Cardiac septum (tissue), 1 donor: ENCODE results near the gene CANT1. TPM values are rescaled to one million over a fixed set of nuclear protein-coding genes. Genes with fewer than 3 reads are reported as not detected.

Experiments used
- DNase-seq: peaks from one replicate; pipeline ENCODE4 v3.0.0-alpha.2; 2020; ENCODE audit warnings: low spot score
- intact Hi-C: fragments of 100-400 bp; cut with DNase I; formaldehyde crosslinking; loops from one replicate; pipeline ENCODE4 v1.14.0; 2022
- total RNA-seq: library from RNA; stranded (reverse); fragmentation: NEBNext Ultra II Directional; extraction: Animal tissue kit (Norgen Biotek cat#: 25700); gene quantifications from one replicate; pipeline ENCODE4 v1.2.1, GENCODE V29; 2021
- donor health status: DM: no; HTN: no; CAD: no.

The CANT1 gene
- total RNA-seq, 1 donor from 2014 or later, result 25.2 TPM

DNA sequence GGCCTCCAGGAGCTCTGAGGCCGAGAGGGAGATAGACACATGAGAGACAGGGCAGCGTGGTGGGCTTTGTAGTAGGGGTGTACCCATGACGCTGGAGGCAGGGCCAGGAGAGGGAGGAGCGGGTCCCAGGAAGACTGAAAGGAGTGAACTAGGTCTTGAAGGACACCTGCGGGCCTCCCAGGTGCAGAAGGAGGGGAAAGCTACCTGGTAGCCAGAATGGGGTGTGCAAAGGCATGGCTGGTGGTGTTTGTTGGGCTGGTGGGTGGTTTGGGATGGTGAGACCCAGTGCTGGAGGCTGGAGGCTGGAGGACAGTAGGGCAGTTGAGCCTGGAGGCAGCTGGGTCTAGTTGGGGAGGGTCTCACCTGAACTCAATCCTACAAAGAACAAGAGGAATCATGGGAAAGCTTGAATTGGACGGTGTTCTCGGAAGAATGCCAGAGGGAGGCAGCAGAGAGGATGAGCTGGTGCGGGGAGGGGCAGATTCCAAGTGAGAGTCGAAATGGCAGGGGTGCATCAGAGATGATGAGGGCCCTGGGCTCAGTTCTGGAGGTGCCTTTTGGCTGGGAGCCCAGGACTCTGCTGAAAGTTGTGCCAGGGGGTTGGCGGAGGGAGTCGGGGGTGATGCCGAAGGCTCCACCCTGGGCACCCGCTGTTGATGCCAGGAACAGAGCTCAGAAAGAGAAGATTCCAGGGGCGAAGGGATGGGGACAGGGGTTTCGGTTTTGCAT is 35.6 kb upstream of the CANT1 start:
- intact Hi-C loops, result loop anchor here (5.0 kb wide), 1 partner anchor 33 kb away; no protein-coding TSS in a partner anchor
- DNase-seq, result peak; percentile 71

DNA sequence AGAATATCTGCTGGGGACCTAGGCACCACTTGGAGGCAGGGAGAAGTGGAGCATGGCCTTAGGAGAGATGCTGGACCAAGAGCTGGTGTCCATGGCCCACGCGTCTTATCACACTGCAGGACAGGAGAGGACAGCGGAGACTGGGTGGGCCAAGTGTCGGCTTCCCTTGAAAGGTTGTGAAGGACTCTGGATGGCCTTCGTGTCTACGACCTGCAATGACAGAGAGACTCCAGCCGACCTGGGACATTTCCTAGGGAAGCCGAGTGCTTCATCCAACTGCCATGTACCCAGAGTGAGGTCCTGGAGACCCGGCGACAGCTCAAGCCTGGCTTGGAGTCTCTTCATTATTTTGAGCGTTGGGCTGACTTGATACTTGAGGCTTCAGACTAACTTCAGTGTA is 34.9 kb upstream of the CANT1 start:
- peak; percentile 43 for DNase-seq
- intact Hi-C loops, result loop anchor here (5.0 kb wide), 2 partner anchors 57 to 348 kb away; no protein-coding TSS in a partner anchor

DNA sequence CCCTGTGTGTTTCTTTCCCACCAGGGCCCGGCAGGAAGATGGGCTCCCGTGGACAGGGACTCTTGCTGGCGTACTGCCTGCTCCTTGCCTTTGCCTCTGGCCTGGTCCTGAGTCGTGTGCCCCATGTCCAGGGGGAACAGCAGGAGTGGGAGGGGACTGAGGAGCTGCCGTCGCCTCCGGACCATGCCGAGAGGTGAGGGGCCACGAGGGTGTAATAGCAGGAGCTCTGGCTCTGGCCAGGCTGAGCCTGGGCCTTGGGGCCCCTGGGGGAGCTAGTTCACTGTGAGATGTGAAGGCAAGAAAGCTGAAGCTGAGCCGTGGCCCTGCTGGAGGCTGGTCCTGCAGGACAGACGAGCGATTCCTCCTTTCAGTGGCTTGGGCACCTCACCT is 34.4 kb upstream of the CANT1 start:
- intact Hi-C loops, result loop anchor here (2.0 to 5.0 kb wide), 3 partner anchors 21 to 348 kb away; no protein-coding TSS in a partner anchor
- peak; percentile 59 for DNase-seq

DNA sequence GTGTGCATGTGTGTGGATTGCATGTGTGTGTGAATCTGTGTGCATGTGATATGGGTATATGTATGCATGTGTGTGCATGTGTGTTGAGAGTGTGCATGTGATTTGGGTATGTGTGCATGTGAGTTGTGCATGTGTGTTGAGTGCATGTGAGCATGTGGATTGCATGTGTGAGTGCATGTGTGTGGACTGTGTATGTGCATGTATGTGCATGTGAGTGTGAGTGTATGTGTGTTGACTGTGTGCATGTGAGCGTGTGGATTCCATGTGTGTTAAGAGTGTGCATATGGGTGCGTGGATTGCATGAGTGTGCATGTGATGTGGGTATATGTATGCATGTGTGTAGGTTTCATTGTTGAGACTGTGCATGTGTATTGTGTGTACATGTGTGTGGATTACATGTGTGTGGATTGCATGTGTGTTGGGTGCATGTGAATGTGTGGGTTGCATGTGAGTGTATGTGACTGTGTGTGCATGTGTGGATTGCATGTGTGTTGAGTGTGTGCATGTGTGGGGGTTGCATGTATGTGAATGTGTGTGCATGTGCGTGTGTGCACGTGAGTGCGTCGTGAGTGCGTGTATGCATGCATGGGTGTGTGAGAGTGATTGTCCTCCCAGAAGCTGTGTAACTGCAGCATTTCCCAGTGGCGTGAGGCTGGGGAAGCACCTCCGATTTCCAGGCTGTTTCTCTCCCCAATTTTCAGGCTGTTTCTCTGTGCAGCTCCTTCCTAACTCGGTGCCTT is 33.8 kb upstream of the CANT1 start:
- peak; percentile 15 for DNase-seq
- intact Hi-C loops, result loop anchor here (2.0 to 5.0 kb wide), 3 partner anchors 21 to 349 kb away; no protein-coding TSS in a partner anchor

DNA sequence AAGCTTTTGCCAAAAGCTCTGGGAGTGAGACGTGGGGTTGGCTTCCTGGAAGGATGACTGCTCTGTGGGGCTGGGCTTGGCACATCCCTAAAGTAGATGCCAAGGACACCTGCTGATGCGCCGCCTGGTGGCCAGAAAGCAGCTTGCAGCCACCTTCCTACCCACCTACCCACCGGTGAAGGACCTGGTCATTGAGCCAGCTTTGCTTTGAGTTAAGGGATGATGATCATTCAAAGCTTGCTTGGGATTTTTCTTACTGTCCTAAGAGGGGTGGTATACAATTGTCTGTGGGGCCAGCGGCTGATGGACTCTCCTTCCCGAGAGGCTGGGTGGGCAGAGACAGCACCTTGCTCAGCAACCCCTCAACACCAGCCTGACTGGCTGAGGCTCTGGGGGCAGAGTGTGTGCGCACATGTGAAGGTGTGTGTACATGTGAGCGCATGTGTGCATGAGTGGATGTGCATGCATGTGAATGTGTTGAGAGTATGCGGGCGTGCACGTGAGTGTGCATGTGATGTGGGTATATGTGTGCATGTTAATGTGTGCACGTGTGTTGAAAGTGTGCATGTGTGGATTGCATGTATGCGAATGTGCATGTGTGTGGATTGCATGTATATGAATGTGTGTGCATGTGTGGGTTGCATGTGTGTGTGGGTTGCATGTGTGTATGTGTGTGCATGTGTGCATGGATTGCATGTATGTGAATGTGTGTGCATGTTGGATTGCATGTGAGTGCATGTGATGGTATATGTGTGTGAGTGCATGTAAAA is 33.0 kb upstream of the CANT1 start:
- DNase-seq, result peak; percentile 79
- intact Hi-C loops, result loop anchor here (2.0 to 5.0 kb wide), 3 partner anchors 20 to 350 kb away; no protein-coding TSS in a partner anchor

DNA sequence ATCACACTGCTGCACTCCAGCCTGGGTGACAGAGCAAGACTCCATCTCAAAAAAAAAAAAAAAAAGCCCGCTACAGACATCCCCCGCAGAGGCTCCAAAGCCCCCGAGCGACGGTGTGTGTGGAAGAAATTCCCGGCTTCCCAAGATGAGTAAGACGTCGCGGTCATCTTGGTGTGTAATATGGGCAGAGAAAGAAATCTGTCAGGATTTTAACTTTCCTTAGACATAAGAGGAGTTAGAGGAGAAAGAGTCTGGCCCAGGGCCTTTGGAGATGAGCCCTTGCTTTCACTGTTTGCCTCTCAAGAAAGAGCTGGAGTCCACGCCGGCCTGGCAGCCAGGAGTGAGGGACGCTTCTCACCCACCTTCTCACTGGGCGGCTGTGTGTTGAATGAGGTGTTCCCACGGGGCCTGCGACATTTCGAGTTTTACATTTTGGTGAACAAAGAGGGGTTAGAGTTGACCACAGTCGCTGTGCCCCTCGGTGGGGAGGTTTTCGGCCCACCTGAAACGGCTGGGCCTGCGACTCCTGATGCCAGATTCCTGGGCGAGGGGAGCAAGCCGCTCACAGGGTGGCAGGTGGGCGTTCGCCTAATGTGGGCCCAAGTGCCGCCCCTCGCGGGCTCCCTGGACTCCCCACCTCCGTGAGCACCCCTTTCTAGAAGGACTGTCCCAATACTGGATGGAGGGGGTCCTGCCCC is 32.3 kb upstream of the CANT1 start:
- DNase-seq, result peak; percentile 26
- intact Hi-C loops, result loop anchor here (2.0 to 5.0 kb wide), 3 partner anchors 19 to 350 kb away; no protein-coding TSS in a partner anchor

DNA sequence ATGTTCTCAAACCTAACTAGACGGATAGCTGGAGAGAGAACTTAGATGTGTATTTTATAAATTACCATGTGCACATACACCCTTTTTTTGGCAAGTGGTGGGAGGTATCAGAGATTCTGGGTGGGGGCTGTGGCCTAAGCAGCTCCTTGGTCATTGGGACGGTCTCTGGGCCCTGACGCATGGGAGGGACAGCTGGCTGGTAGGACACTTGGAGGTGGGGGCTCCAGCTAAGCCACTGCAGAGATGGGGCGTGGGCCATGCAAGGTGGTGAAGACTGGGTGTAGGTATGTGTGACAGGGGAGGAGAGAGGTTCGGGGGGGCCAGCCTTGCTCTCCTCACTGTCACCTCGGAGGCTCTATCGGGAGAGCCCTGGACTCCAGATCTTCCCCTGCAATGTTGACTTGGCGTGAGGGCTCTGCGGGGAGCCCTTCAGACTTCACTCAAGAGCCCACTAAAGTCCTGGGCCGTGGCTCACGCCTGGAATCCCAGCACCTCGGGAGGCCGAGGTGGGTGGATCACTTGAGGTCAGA is 31.5 kb upstream of the CANT1 start:
- intact Hi-C loops, result loop anchor here (5.0 kb wide), 2 partner anchors 54 to 351 kb away; no protein-coding TSS in a partner anchor
- DNase-seq, result peak; percentile 73

DNA sequence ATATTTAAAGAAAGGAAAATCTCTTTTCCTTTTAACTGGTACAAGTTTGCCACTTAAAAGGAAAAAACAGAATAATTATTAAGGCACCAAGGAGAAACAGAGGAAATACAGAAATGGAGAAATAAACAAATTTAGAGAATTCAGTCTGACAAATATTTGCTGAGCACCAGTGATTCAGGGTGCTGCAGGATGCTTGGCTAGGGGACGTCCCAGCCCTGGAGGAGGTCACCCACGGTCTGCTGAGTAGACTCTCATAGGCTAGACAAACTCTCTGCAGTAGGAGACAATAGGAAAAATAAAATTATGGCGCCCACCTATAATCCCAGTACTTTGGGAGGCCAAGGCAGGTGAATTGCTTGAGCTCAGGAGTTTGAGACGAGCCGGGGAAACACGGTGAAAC is 30.3 kb upstream of the CANT1 start:
- no peak for DNase-seq
- intact Hi-C loops, result loop anchor here (5.0 kb wide), 2 partner anchors 53 to 352 kb away; no protein-coding TSS in a partner anchor

DNA sequence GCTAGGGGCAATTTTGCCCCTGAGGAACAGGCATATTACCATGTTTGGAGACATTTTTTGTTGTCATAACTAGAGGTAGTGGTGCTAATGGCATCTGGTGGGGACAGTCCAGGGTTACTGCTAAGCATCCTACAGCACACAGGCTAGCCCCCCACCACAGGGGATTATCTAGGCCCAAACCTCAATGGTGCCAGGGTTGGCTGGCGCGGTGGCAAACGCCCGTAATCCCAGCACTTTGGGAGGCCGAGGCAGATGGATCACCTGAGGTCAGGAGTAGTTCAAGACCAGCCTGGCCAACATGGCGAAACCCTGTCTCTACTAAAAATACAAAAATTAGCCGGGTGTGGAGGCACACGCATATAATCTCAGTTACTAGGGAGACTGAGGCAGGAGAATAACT is 29.6 kb upstream of the CANT1 start:
- intact Hi-C loops, result no loop called here
- peak; percentile 46 for DNase-seq

DNA sequence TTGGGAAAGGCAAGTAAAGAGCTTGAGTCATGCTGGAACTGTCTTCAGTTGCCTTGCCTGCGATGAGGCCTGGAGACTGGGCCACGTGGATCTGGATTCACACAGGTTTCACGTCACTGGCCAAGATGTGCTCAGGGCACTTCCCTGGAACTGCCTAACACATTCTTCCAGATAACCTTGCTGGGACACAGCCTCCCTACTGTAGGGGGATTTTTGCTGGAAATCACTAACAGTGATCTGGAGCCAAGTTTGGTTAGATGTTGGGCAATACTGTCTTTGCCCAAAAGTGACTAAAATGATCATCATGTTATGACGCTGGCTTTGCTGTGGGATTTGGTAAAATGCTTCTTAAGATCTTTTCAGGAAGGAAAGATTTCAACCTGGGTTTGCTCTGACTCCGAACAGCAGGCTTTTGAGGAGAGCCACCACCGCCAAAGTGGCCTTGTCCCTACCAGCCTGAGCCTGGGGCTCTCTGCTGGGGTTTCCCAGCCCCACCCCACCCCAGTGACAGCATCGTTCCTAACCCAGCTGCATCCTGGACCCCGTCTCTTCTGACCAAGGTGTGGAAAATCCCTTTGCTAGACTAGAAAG is 29.1 kb upstream of the CANT1 start:
- intact Hi-C loops, result no loop called here
- peak; percentile 70 for DNase-seq

DNA sequence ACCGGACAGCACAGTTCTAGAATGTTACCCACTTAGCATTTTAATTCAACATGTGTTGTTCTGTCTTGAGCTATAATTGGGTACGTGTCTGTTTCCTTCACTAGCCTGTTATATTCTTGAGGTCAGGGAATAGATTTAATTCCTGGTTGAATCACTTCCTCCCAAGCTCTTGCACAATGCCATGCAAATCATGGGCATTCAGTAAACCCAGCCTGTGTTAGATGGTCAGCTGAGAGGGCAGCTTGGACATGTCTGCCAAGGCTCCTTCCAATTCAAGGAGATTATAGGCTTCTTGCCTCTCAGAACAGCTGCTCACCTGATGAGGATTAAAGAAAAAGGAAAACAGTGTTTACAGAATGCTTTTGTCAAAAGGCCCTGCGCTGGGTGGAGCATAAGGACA is 27.0 kb upstream of the CANT1 start:
- intact Hi-C loops, result no loop called here
- no peak for DNase-seq

DNA sequence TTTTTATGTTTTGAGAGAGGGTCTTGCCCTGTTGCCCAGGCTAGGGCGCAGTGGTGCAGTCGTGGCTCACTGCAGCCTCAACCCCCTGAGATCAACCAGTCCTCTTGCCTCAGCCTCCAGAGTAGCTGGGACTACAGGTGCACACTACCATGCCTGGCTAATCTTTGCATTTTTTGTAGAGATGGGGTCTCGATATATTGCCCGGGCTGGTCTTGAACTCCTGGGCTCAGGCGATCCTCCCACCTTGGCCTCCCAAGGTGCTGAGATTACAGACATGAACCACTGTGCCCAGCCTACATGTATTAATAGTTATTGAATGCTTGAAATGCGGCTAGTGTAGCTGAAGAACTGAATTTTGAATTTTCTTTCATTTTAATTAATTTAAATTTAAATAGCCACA is 26.6 kb upstream of the CANT1 start:
- intact Hi-C loops, result no loop called here

DNA sequence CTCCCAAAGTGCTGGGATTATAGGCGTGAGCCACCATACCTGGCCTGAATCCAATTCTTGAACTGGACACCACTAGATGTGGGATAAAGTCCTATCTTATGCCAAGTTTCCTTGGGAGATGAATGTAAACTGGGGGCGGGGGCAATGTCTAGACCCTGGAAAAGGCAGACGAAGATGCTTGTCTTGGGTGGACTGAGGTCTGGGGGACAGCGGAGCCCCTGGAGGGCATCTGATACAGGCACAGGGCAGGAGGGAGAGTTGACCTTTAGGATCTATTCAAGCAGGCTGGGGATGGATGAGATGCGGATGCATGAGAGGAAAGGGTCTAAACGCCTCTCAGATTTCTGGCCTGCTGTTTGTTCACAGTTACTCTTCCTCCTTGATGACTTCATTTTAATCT is 26.1 kb upstream of the CANT1 start:
- DNase-seq, result no peak
- intact Hi-C loops, result no loop called here

More for the DNA sequence above, 26.6 kb upstream of the CANT1 start:
- no peak for DNase-seq

DNA sequence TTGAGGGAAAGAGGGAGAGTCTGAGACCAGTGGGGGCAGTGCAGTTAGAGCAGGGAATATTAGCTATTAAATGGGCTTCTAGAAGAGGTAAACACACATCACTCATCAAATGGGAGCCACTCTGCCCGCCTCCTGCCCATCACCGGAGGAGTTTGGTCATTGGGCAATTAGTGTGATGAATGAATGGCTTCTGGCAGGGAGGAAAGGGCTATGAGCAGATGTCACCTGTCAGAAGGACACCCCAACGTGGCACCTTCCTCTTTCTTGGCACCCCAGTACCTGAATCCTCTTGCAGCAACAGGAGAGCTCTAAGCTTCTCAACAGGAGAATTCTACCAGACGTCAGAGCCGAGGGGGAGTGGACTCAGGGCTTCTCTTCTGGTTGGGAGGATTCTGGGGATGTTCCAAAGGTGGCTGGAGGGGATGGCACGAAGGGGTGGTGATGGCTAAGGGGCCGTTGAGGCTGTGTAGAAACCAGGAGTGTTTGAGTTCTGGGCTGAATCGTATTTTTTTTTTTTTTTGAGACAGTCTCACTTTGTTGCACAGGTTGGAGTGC is 25.4 kb upstream of the CANT1 start:
- intact Hi-C loops, result no loop called here

DNA sequence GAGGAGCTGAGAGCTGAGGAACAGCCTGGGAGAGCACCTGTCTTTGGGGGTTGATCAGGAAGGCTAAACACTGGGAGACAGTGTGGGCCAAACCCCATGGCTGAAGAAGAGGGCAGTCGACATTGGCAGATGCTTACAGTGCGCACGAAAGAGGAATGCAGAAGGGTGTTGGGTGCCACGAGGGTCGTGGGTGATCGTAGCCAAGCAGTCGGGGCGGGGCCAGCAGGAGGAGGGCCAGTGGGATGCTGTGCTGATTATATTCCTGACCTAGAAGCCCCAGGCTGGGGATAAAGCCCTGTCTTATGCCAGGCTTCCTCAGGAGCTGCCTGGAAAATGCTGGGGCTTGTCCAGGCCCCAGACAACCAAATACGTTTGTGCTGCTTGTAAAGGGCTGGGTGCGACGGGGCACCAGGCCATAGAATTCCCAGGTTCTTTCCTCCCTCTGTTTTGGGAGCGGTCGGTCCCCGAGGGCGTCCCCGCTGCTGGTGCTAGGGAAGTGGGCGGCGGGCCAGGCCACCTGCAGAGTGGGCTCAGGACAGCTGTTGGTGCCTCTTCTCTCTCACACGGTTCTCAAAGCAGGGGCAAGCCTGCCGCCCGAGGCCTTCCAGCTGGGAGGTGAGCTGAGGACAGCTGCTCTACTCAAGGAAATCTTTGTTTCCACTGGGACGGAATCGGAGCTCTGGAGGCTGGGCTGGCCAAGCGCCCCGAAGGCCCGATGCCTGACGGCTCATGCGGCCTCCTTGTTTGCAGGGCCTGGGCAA is 24.4 kb upstream of the CANT1 start:
- no peak for DNase-seq
- intact Hi-C loops, result no loop called here

More for the DNA sequence above, 25.4 kb upstream of the CANT1 start:
- DNase-seq, result peak; percentile 46

DNA sequence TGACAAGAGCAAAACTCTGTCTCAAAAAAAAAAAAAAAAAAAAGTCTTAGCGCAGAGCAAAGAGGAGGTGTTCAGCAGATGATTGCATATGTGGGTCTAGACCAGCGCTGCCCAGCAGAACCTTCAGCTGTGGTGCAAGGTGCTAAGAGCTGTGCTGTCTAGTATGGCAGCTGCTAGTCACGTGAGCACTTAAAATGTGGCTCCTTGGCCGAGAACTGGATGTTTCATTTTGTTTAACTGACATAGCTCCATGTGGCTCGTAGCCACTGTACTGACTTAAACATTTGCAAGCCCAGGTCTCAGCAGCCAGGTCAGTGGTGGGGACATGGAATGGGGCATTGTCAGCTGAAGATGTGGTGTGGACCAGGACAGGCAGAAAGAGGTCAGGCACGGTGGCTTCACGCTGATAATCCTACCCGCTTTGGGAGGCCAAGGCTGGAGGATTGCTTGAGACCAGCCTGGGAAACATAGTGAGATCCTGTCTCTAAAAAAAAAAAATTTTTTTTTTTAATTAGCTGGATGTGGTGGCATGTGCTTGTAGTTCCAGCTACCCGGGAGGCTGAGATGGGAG is 23.6 kb upstream of the CANT1 start:
- DNase-seq, result peak; percentile 14
- intact Hi-C loops, result no loop called here
